Posterior vena cava (tissue), 2 donors: ENCODE data around the gene RTTN. TPM values are rescaled to one million over a fixed set of nuclear protein-coding genes. Genes with fewer than 3 reads are reported as not detected.

Experiments
- DNase-seq: peaks from one replicate; pipeline ENCODE4 v3.0.0-alpha.2; 2020; ENCODE audit warnings: low spot score
- intact Hi-C, 2 donors: fragments of 100-400 bp; cut with DNase I; formaldehyde crosslinking; loops; one replicate each; pipeline versions ENCODE4 v1.14.1 to v1.14.2; 2022 to 2023
- total RNA-seq, 2 donors: library from RNA; stranded (reverse); fragmentation: NEBNext Ultra II Directional; extraction: Animal tissue kit (Norgen Biotek cat#: 25700); gene quantifications; one replicate each; pipeline ENCODE4 v1.2.1, GENCODE V29; 2021
- donor health status: DM: yes; HTN: yes; CAD: no.
- donor health status: DM: yes; HTN: yes; CAD: no.

Gene RTTN
- total RNA-seq, 2 donors from 2014 or later: 9.4 to 9.7 TPM

GRCh38 chr18:70165936-70166335, 39.6 kb downstream of the RTTN start:
- intact Hi-C loops: no loop called here
- DNase-seq: no peak

- intact Hi-C loops: no loop called here
- no peak for DNase-seq
These were observed 45.3 kb downstream of the RTTN start for GRCh38 chr18:70160073-70160678.

GRCh38 chr18:70158992-70159717, 46.3 kb downstream of the RTTN start:
- intact Hi-C loops: no loop called here
- DNase-seq: no peak

GRCh38 chr18:70156886-70157285, 48.6 kb downstream of the RTTN start:
- intact Hi-C loops: no loop called here

GRCh38 chr18:70154591-70155194, 50.8 kb downstream of the RTTN start:
- no peak for DNase-seq
- intact Hi-C loops: no loop called here

More at GRCh38 chr18:70156886-70157285, 48.6 kb downstream of the RTTN start:
- no peak for DNase-seq

GRCh38 chr18:70151614-70152013, 53.9 kb downstream of the RTTN start:
- DNase-seq: no peak
- intact Hi-C loops: no loop called here

- intact Hi-C loops: no loop called here
- DNase-seq: no peak
These were observed 55.7 kb downstream of the RTTN start for GRCh38 chr18:70149616-70150301.

- DNase-seq: no peak
- intact Hi-C loops: no loop called here
These were observed 56.3 kb downstream of the RTTN start for GRCh38 chr18:70149156-70149555.

- intact Hi-C loops: no loop called here
- no peak for DNase-seq
These were observed 57.2 kb downstream of the RTTN start for GRCh38 chr18:70148039-70148938.

GRCh38 chr18:70146174-70146573, 59.3 kb downstream of the RTTN start:
- intact Hi-C loops: no loop called here

GRCh38 chr18:70142001-70142400, 63.5 kb downstream of the RTTN start:
- intact Hi-C loops: no loop called here
- DNase-seq: no peak

More at GRCh38 chr18:70146174-70146573, 59.3 kb downstream of the RTTN start:
- DNase-seq: no peak

GRCh38 chr18:70139138-70139537, 66.3 kb downstream of the RTTN start:
- DNase-seq: no peak
- intact Hi-C loops: no loop called here

- no peak for DNase-seq
- intact Hi-C loops: no loop called here
These were observed 69.9 kb downstream of the RTTN start for GRCh38 chr18:70135604-70136003.

- no peak for DNase-seq
- intact Hi-C loops: no loop called here
These were observed 72.5 kb downstream of the RTTN start for GRCh38 chr18:70132999-70133398.

- intact Hi-C loops: no loop called here
- DNase-seq: no peak
These were observed 77.2 kb downstream of the RTTN start for GRCh38 chr18:70128271-70128670.

- DNase-seq: no peak
- intact Hi-C loops: no loop called here
These were observed 78.1 kb downstream of the RTTN start for GRCh38 chr18:70127359-70127758.

- no peak for DNase-seq
- intact Hi-C loops: no loop called here
These were observed 78.7 kb downstream of the RTTN start for GRCh38 chr18:70126832-70127231.

- intact Hi-C loops: no loop called here
- DNase-seq: no peak
These were observed 81.3 kb downstream of the RTTN start for GRCh38 chr18:70124139-70124538.

GRCh38 chr18:70121842-70122241, 83.6 kb downstream of the RTTN start:
- intact Hi-C loops: no loop called here
- DNase-seq: no peak
